Activated CD4-positive, alpha-beta T cell treated with anti-CD3 and anti-CD28 coated beads, Interleukin-2, Interleukin-4, amounts not matched to agents 100 ng/mL and 50 ng/mL, durations not matched to agents 16 hours and 8 hours (primary cell): ENCODE measurements around the gene FMN2.
"Not testable (repeated sequence)": the region's sequence is repeated elsewhere in the genome, so short reads cannot be mapped to it uniquely, and the experiment has no call there.

Experiments used
- DNase-seq: peaks from one replicate; pipeline ENCODE4 v3.0.0-alpha.2; 2020; ENCODE audit warnings: low spot score

The FMN2 gene

GRCh38 chr1:240362826-240363225, 271.1 kb downstream of the FMN2 start:
- no peak for DNase-seq

- DNase-seq: no peak
Measured at GRCh38 chr1:240363315-240363714, 271.6 kb downstream of the FMN2 start.

- DNase-seq: no peak
Measured at GRCh38 chr1:240363914-240364313, 272.2 kb downstream of the FMN2 start.

DNA sequence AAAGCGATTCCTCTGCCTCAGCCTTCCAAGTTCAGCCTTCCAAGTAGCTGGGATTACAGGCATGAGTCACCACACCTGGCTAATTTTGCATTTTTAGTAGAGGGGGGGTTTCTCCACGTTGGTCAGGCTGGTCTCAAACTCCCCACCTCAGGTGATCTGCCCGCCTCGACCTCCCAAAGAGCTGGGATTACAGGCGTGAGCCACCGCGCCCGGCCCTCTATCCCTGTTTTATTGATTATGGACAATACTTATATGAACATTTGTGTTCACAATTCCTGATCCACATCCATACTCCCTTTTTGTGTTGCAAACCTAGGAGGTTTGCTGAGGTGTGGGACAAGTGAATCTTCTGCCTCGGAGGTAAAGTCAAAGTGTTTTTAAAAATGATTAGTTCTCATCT, 275.0 kb downstream of the FMN2 start:
- DNase-seq: no peak

GRCh38 chr1:240385551-240385950, 293.9 kb downstream of the FMN2 start:
- DNase-seq: no peak

- no peak for DNase-seq
Measured at GRCh38 chr1:240385985-240386978, 294.6 kb downstream of the FMN2 start.

DNA sequence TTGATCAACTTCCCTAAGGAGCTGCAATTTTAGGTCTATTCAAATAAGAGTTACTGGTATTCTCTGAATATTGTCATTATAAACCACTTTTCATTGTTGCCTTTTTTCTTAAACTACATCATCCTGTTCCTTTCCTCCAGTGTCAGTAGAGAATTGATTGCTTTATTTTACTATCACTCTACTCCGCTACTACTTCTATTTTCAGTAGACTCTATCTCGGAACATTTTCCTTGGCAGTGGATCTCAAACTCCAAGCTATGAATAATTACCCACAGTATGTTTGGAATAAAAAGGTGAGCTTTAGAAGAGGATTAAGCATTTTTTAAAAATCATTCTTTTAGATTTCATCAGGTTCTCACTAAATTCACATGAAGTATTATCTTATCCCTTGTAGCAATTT, 295.4 kb downstream of the FMN2 start:
- no peak for DNase-seq

DNA sequence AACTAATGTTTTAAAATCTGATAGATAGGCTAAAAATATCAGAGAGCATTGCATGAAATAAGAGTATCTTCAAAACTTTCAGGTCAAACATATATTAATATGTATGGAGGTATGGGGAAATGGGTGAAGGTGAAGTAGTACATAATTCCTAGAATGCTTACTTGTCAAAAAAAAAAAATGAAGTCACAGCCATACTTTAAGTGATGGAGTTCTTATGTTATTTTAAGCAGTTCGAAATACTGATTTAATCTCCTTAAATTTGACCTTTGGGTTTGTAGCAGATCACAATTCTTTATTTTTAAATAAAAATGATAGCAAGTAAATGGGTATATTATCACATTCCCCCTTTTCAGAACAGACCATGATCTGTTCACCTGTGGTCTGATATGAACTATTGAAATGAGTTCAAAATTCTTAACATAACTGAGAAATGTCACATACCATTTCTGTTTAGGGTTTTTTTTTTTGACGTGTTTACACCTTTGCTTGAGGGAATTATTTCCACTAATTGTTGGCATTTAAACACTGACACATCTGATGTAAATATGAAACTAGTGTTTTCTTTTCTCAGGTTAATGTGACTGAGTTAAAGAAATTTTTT, 300.1 kb downstream of the FMN2 start:
- DNase-seq: no peak

- DNase-seq: no peak
Measured at GRCh38 chr1:240394353-240394752, 302.7 kb downstream of the FMN2 start.

- DNase-seq: no peak
Measured at GRCh38 chr1:240395336-240395735, 303.7 kb downstream of the FMN2 start.

GRCh38 chr1:240399381-240399780, 307.7 kb downstream of the FMN2 start:
- no peak for DNase-seq

- no peak for DNase-seq
Measured at GRCh38 chr1:240401731-240402130, 310.0 kb downstream of the FMN2 start.

- no peak for DNase-seq
Measured at GRCh38 chr1:240402326-240402725, 310.6 kb downstream of the FMN2 start.

GRCh38 chr1:240404286-240404685, 312.6 kb downstream of the FMN2 start:
- DNase-seq: no peak

DNA sequence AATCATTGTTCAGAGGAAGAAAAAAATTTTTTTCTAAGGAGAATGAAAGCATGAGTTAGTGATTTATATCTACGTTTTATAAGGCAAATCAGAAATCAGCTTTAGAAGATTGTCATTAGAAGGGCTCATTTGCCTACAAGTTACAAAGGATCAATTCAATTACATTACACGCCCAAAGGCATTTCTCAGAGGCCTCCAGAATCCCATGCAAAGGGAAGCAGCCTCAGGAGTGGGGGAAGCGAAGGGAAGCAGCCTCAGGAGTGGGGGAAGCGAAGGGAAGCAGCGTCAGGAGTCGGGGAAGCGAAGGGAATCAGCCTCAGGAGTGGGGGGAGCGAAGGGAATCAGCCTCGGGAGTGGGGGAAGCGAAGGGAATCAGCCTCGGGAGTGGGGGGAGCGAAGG, 314.1 kb downstream of the FMN2 start:
- no peak for DNase-seq

DNA sequence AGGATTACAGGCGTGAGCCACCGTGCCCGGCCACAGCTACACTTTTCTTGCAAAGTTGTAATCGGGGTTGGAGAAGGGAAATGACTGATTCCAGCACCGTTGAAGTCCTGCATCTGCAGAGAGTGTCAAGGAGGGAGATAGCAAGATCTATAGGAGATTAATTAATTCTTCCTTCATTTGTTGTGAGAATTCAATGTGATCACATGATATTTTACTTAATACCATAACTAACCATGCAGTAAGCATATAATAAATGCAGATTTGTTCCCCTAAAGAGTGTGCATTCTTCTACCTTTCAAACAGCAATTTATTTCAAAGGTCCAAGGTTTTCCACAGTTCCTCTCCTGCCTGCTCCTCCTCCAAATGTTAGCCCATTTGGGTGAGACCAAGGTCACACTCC, 315.7 kb downstream of the FMN2 start:
- DNase-seq: no peak

GRCh38 chr1:240409615-240410014, 317.9 kb downstream of the FMN2 start:
- DNase-seq: no peak

GRCh38 chr1:240413732-240414131, 322.0 kb downstream of the FMN2 start:
- no peak for DNase-seq

DNA sequence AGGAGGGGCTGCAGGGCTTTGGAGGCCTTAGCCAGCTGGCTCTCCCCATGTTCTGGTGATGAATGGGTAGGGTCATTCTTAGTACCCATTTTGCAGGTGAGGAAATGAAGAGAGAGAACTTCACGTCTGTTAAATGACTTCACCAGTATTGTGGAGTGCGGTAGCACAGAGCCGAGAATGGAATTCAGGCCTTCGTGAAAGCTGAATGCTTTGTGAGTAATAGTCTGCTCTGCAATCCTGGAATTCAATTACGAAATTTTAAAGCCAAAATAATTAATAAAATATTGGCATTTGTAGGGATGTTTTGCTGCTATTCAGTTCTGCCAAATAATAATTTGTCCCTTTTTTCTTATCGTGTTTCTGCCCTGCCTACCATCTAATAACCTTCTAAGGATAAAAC, 322.6 kb downstream of the FMN2 start:
- no peak for DNase-seq

GRCh38 chr1:240415011-240415410, 323.3 kb downstream of the FMN2 start:
- DNase-seq: not testable (repeated sequence)

DNA sequence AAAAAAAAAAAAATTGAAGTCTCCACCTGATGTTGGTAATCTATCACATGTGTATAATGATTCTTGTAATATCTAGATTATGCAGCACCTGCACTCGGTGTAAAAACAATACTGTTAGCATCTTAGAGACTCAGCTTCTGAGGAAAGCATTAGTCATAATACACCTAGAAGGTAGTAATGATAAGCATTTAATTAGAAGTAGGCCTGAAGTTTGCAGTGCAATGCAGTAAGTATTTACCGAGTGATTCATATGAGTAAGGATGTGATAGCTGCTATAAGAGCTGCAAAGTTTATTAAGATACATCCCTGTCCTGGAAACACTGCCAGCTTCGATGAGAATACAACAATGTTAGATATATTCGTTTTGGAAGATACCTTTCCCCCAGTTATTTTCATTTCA, 323.8 kb downstream of the FMN2 start:
- DNase-seq: no peak

GRCh38 chr1:240417317-240417716, 325.6 kb downstream of the FMN2 start:
- no peak for DNase-seq

DNA sequence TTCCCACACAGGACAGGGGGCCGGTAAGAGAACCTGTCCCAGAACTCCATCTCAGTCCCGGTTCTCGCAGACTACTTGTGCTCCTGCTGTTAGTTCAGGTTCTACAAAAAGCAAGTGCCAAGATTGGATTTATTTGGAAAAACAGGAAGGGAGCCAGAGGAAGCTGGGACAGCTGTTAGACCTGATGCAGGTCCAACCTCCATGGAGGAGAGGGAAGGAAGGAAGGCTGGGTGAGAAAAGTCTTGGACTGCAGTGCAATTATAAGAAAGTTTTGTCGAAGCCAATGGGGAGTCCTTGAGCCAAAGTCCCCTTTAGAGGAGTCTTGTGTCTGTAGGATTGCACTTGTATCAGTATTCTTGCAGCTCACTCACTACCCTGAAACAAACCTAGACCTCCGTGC, 329.1 kb downstream of the FMN2 start:
- DNase-seq: no peak
